ENCODE results near the gene GPR32. TPM values are rescaled to one million over a fixed set of nuclear protein-coding genes. Genes with fewer than 3 reads are reported as not detected.
"Not testable (repeated sequence)": the region's sequence is repeated elsewhere in the genome, so short reads cannot be mapped to it uniquely, and the experiment has no call there.

GPR32 gene
- total RNA-seq, 1 donor from 2014 or later: not detected

DNA sequence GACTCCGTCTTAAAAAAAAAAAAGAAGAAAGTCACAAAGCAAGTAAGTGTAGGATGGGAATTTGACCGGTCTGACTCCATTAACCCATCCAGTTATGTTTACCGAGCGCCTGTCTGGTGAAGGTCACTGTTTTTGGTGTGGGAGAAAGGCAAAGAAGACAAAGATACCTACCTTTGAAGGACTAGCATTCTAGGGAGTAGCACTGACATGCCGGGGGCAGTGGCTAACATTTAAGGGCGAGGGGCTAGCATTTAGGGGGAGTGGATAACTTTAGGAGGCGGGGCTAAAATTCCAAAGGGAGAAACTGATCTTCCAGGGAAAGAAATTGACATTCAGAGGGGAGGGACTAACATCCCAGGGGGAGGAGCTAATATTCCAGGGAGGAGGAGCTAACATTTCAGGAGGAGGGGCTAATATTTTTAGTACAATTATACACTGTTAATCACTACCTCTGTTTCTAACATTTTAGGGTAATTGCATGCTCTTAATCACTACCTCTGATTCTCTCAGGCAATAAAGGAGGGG is 8.7 kb downstream of the GPR32 start:
- no peak overlapping the region for H3K9ac ChIP-seq
- no peak overlapping the region for H3K4me3 ChIP-seq
- no peaks in the 10 kb centered on the region for H3K79me2 ChIP-seq (ENCODE audit: low read depth)
- Mint-ChIP-seq H3K4me3 (peak overlapping the region; percentile 22), H3K9me3 (no peaks in the 10 kb centered on the region), H3K4me1 (peaks cover 43% of the 10 kb centered on the region), H3K36me3 (no peaks in the 10 kb centered on the region), H3K27me3 (ENCODE audit: insufficient read depth, low read depth) (peaks cover 27% of the 10 kb centered on the region), H3K27ac (no peak overlapping the region)
- peak; percentile 24 for DNase-seq (ENCODE audit: low spot score)
- H3K27ac ChIP-seq: no peak overlapping the region
- no peaks in the 10 kb centered on the region for H4K20me1 ChIP-seq (ENCODE audit: low read depth)
- no peak overlapping the region for H2AFZ ChIP-seq (replicated peaks)
- no peaks in the 10 kb centered on the region for H3K36me3 ChIP-seq
- no peaks in the 10 kb centered on the region for H3K4me1 ChIP-seq
- no peaks in the 10 kb centered on the region for H3K9me3 ChIP-seq (ENCODE audit: low read depth)
- peaks cover 5% of the 10 kb centered on the region for H3F3A ChIP-seq (ENCODE audit: low read depth)
- TF ChIP-seq, protein P1, sequence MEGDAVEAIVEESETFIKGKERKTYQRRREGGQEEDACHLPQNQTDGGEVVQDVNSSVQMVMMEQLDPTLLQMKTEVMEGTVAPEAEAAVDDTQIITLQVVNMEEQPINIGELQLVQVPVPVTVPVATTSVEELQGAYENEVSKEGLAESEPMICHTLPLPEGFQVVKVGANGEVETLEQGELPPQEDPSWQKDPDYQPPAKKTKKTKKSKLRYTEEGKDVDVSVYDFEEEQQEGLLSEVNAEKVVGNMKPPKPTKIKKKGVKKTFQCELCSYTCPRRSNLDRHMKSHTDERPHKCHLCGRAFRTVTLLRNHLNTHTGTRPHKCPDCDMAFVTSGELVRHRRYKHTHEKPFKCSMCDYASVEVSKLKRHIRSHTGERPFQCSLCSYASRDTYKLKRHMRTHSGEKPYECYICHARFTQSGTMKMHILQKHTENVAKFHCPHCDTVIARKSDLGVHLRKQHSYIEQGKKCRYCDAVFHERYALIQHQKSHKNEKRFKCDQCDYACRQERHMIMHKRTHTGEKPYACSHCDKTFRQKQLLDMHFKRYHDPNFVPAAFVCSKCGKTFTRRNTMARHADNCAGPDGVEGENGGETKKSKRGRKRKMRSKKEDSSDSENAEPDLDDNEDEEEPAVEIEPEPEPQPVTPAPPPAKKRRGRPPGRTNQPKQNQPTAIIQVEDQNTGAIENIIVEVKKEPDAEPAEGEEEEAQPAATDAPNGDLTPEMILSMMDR (IDR thresholded peaks at IDR 0.05): no peak
- TF ChIP-seq EZH2phosphoT487 (IDR thresholded peaks at IDR 0.05) (no peak), EZH2 (IDR thresholded peaks at IDR 0.05) (no peak)
- no peak overlapping the region for H3K4me2 ChIP-seq
- H3K27me3 ChIP-seq: peaks cover 91% of the 10 kb centered on the region

GRCh38 chr19:50779504-50780457 is 9.5 kb downstream of the GPR32 start:
- Histone ChIP-seq H3K27me3 (peaks cover 87% of the 10 kb centered on the region), H3K79me2 (ENCODE audit: low read depth) (no peaks in the 10 kb centered on the region), H3K4me3 (no peak overlapping the region), H2AFZ (replicated peaks) (no peak overlapping the region), H3K9ac (no peak overlapping the region), H3F3A (ENCODE audit: low read depth) (peaks cover 5% of the 10 kb centered on the region), H4K20me1 (ENCODE audit: low read depth) (no peaks in the 10 kb centered on the region), H3K27ac (no peak overlapping the region), H3K9me3 (ENCODE audit: low read depth) (no peaks in the 10 kb centered on the region), H3K4me2 (no peak overlapping the region), H3K36me3 (no peaks in the 10 kb centered on the region), H3K4me1 (no peaks in the 10 kb centered on the region)
- H3K27me3 Mint-ChIP-seq (ENCODE audit: insufficient read depth, low read depth): peaks cover 23% of the 10 kb centered on the region
- no peak for DNase-seq (ENCODE audit: low spot score)
- H3K9me3 Mint-ChIP-seq: no peaks in the 10 kb centered on the region
- TF ChIP-seq, protein P1 (IDR thresholded peaks at IDR 0.05): no peak
- no peak for TF ChIP-seq EZH2phosphoT487 (IDR thresholded peaks at IDR 0.05)
- no peaks in the 10 kb centered on the region for H3K36me3 Mint-ChIP-seq
- peak overlapping the region; percentile 33 for H3K4me3 Mint-ChIP-seq
- H3K27ac Mint-ChIP-seq: no peak overlapping the region
- peaks cover 44% of the 10 kb centered on the region for H3K4me1 Mint-ChIP-seq

DNA sequence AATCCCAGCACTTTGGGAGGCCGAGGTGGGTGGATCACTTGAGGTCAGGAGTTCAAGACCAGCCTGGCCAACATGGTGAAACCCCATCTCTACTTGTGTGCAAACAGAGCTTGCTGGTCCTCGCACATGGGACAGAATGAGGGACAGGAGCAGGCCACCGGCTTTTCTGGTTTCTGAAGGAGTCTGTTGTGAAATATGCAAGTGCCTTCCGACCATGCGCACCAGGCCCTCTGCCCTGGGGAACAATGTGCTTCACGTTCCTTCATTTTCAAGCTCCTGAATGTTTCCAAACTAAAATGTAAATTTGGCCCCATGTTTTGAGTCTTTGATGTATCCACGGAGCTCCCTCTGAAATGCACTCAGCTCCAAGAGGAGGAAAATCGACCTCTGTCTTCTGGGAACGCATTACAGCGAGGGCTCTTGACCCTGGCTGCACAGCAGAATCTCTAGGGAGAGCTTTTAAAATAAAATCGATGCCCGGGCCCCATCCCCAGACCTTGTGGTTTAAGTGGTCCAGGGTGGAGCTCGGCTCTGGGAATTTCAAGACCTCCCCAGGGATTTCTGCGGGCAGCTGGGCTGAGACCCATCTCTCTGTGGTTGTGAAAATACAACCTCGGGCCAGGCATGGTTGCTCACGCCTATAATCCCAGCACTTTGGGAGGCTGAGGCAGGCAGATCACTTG is 10.6 kb downstream of the GPR32 start:
- Mint-ChIP-seq H3K27ac (no peak overlapping the region), H3K27me3 (ENCODE audit: insufficient read depth, low read depth) (peaks cover 18% of the 10 kb centered on the region), H3K9me3 (no peaks in the 10 kb centered on the region), H3K36me3 (no peaks in the 10 kb centered on the region), H3K4me1 (peaks cover 53% of the 10 kb centered on the region), H3K4me3 (no peak overlapping the region)
- no peak overlapping the region for H3K4me3 ChIP-seq
- H3K4me1 ChIP-seq: no peaks in the 10 kb centered on the region
- no peak overlapping the region for H2AFZ ChIP-seq (replicated peaks)
- peaks cover 76% of the 10 kb centered on the region for H3K27me3 ChIP-seq
- no peak overlapping the region for H3K4me2 ChIP-seq
- H3K9me3 ChIP-seq (ENCODE audit: low read depth): no peaks in the 10 kb centered on the region
- H3F3A ChIP-seq (ENCODE audit: low read depth): peaks cover 5% of the 10 kb centered on the region
- no peaks in the 10 kb centered on the region for H4K20me1 ChIP-seq (ENCODE audit: low read depth)
- no peak for TF ChIP-seq EZH2 (IDR thresholded peaks at IDR 0.05)
- TF ChIP-seq, protein P1 (IDR thresholded peaks at IDR 0.05): no peak
- no peak for TF ChIP-seq EZH2phosphoT487 (IDR thresholded peaks at IDR 0.05)
- no peaks in the 10 kb centered on the region for H3K79me2 ChIP-seq (ENCODE audit: low read depth)
- H3K36me3 ChIP-seq: no peaks in the 10 kb centered on the region
- H3K27ac ChIP-seq: no peak overlapping the region
- no peak for DNase-seq (ENCODE audit: low spot score)
- no peak overlapping the region for H3K9ac ChIP-seq

DNA sequence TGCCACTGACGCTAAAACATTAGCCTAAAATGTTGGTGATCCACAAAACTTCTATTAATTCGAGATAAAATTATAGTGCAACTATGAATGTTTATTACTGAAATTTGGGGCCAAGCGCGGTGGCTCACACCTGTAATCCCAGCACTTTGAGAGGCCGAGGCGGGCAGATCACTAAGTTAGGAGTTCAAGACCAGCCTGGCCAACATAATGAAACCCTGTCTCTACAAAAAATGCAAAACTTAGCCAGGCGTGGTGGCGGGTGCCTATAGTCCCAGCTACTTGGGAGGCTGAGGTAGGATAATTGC is 13.5 kb downstream of the GPR32 start:
- H3K27ac Mint-ChIP-seq; H3K4me2 ChIP-seq; H3K9ac ChIP-seq; H3K27ac ChIP-seq; H3K79me2 ChIP-seq (ENCODE audit: low read depth); H2AFZ ChIP-seq (replicated peaks); H3K4me3 ChIP-seq; H3K9me3 Mint-ChIP-seq; DNase-seq (ENCODE audit: low spot score); H3K36me3 ChIP-seq; H3F3A ChIP-seq (ENCODE audit: low read depth); H3K4me3 Mint-ChIP-seq; H3K9me3 ChIP-seq (ENCODE audit: low read depth); H4K20me1 ChIP-seq (ENCODE audit: low read depth); H3K4me1 ChIP-seq; H3K36me3 Mint-ChIP-seq: not testable (repeated sequence)
- Mint-ChIP-seq H3K4me1 (peaks cover 42% of the 10 kb centered on the region), H3K27me3 (ENCODE audit: insufficient read depth, low read depth) (peaks cover 18% of the 10 kb centered on the region)
- peaks cover 54% of the 10 kb centered on the region for H3K27me3 ChIP-seq

Measured in neural progenitor cell (in vitro differentiated cells).